GM12878 (cell line): ENCODE measurements around the gene PDSS1. TPM values are rescaled to one million over a fixed set of nuclear protein-coding genes. Genes with fewer than 3 reads are reported as not detected.

Experiments used
- NFYA ChIP-seq: IDR thresholded peaks from 2 replicates; pipeline ENCODE4 v1.6.1; 2011; ENCODE audit warnings: low read depth, mild to moderate bottlenecking, low read length, improper control_type of control experiment, borderline replicate concordance
- ZBTB11 ChIP-seq: fragments of 450-650 bp; formaldehyde crosslinking; IDR thresholded peaks from 2 replicates; pipeline ENCODE4 v1.5.0; 2022; ENCODE audit warnings: mild to moderate bottlenecking, missing genetic modification characterization
- ZBTB4 ChIP-seq: fragments of 450-650 bp; formaldehyde crosslinking; IDR thresholded peaks from 2 replicates; pipeline ENCODE4 v1.4.0; 2022; ENCODE audit warnings: mild to moderate bottlenecking, moderate library complexity
- polyA plus RNA-seq, 11 experiments: library from polyadenylated mRNA; depleted of rRNA in 4 of 11; unstranded in 6 of 11; stranded (reverse) in 5 of 11; fragments of >200 nt; fragmentation: Nextera tagmentation in 4 of 11; fragmentation: Illumina TruSeq in 1 of 11; extraction: Ambion mirVana in 4 of 11; extraction: Trizol in 1 of 11; gene quantifications; 1 replicate in 1 of 11; 2 replicates in 10 of 11; pipeline versions ENCODE4 v1.2.1 to v1.2.3, GENCODE V29; 2011 to 2016; ENCODE audit warnings: inconsistent platforms in 2 of 11, missing spikeins in 2 of 11, low read depth in 1 of 11
- total RNA-seq, 4 experiments: library from RNA; depleted of rRNA in 3 of 4; stranded (reverse); fragments of >200 nt in 3 of 4; fragmentation: Illumina TruSeq in 1 of 4; extraction: Trizol in 1 of 4; gene quantifications; 2 replicates each; pipeline versions ENCODE4 v1.2.1 to v1.2.3, GENCODE V29; 2013 to 2021

Gene PDSS1
- total and polyA plus RNA-seq, 10 of the 15 experiments (the other 5 are each of a cell fraction or from before 2014, with no cell fraction given), result 12.2 to 48.2 (median 35.9) TPM

DNA sequence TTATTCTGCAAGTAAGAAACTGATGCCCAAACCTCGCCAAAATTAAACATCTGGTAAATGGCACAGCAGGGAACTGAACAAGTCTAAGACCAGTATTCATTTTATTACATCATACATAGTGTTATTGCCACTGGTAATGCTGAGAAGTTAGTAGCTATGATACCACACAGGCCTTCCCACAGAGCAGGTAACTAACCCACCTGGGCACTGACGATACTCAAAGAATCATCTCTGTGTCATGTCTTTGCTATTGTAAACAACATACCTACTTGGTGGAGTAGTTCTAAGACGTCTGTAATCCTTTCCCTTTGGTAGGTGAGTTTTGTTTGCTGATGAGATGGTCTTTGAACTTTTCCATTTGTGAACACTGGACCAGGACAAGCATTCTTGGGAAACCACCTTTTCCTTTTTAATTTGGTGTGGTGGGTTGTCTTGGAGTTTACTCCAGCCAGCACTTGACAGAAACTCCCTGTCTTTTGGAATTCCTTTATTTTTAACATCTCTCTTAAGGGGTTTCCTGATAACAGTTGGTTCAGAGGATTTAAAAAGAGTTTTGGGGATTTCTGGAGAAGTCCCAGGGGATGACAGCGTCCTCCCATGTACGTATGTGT is 40.9 kb downstream of the PDSS1 start (continued):
- TF ChIP-seq ZBTB4 (CRISPR knock-in tag), result no peak
- no peak for TF ChIP-seq ZBTB11 (CRISPR knock-in tag)
- TF ChIP-seq NFYA, result no peak
